ENCODE data around the gene PTGS2. TPM values are rescaled to one million over a fixed set of nuclear protein-coding genes. Genes with fewer than 3 reads are reported as not detected.

Gene PTGS2
- polyA plus RNA-seq (2012; ENCODE audit: insufficient read depth, insufficient read length, low read depth): not detected

DNA sequence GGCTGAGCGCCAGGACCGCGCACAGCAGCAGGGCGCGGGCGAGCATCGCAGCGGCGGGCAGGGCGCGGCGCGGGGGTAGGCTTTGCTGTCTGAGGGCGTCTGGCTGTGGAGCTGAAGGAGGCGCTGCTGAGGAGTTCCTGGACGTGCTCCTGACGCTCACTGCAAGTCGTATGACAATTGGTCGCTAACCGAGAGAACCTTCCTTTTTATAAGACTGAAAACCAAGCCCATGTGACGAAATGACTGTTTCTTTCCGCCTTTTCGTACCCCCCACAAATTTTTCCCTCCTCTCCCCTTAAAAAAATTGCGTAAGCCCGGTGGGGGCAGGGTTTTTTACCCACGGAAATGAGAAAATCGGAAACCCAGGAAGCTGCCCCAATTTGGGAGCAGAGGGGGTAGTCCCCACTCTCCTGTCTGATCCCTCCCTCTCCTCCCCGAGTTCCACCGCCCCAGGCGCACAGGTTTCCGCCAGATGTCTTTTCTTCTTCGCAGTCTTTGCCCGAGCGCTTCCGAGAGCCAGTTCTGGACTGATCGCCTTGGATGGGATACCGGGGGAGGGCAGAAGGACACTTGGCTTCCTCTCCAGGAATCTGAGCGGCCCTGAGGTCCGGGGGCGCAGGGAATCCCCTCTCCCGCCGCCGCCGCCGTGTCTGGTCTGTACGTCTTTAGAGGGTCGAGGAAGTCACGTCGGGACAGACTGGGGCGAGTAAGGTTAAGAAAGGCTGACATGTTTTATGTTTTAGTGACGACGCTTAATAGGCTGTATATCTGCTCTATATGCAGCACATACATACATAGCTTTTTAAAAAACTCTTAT lies at the start of gene PTGS2:
PTGS2 (minus strand) TSS at position 179 of the 817 bp plus-strand sequence; CDS start at position 46, 133 bp downstream.
- no peaks in the 10 kb centered on the region for H3K36me3 ChIP-seq
- DNase-seq: peak; percentile 43
- peak within 1 kb of the TSS; percentile 23 for H3K4me3 ChIP-seq (ENCODE audit: low read depth, low read length)
- peaks cover 35% of the 10 kb centered on the region for H3K27me3 ChIP-seq
- H3K9me3 ChIP-seq: no peaks in the 10 kb centered on the region
- H3K4me1 ChIP-seq: no peaks in the 10 kb centered on the region
- peak; percentile 23; the same call in 1 of the 2 replicates for TF ChIP-seq CTCF (IDR thresholded peaks at IDR 0.05; ENCODE audit: low read depth, low read length)

DNA sequence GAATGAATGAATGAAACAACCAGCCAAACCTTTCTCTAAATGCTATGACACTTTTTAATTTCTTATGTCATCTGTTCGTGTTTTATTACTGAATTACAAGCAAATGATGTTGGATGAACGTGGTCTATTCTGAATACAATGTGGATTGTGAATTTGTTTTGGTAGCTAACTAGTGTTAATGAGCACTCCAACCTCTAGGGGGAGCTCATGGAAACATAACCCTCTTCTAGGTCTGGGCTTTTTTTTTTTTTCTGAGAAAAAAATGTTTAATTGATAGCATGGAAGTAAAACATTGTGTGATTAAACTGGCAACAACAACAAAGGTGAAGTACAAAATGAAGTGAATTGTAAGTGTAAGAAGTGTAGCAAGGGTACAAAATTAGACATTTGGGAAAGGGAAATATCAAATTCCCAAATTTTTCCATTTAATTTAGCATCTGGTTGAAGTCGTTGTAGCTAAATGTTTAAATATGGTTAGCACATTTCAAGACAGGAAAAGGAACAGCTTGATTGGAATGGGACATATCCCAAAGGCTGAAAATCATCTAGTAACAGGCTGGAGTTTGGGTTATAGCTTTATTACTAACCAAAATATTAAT lies 42.6 kb upstream of the PTGS2 start:
- peak; percentile 45 for DNase-seq
- no peaks in the 10 kb centered on the region for H3K27me3 ChIP-seq
- H3K9me3 ChIP-seq: no peaks in the 10 kb centered on the region
- TF ChIP-seq CTCF (IDR thresholded peaks at IDR 0.05; ENCODE audit: low read depth, low read length): peak; percentile 77
- no peaks in the 10 kb centered on the region for H3K4me1 ChIP-seq
- no peak overlapping the region for H3K4me3 ChIP-seq (ENCODE audit: low read depth, low read length)
- H3K36me3 ChIP-seq: no peaks in the 10 kb centered on the region

DNA sequence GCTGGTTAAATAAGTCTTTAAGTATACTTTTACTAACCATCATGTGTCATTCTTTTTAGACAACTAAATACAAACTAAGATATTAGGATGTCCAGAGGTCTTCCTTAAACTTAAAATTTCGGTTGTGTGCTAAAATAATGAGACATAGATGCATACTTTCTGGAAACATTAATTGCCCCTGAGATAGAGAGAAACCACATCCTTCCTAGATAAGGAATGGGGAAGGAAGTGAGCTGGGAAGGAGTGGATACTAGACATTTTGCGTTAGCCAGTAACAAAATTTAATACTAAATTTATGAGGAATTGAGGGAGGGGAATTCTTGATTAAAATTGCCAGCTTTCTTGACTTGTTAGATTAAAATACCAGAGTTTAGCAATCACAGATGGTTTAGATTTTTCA lies 37.1 kb upstream of the PTGS2 start:
- Histone ChIP-seq H3K4me1 (no peaks in the 10 kb centered on the region), H3K27me3 (no peaks in the 10 kb centered on the region; the same call in 1 of the 2 replicates), H3K36me3 (no peaks in the 10 kb centered on the region), H3K9me3 (no peaks in the 10 kb centered on the region), H3K4me3 (ENCODE audit: low read depth, low read length) (no peak overlapping the region)
- no peak for DNase-seq
- TF ChIP-seq CTCF (IDR thresholded peaks at IDR 0.05; ENCODE audit: low read depth, low read length): no peak

GRCh38 chr1:186715887-186716809 lies 35.9 kb upstream of the PTGS2 start:
- H3K9me3 ChIP-seq: no peaks in the 10 kb centered on the region
- no peaks in the 10 kb centered on the region for H3K4me1 ChIP-seq
- DNase-seq: no peak
- no peak overlapping the region for H3K4me3 ChIP-seq (ENCODE audit: low read depth, low read length)
- no peaks in the 10 kb centered on the region; the same call in 1 of the 2 replicates for H3K27me3 ChIP-seq
- TF ChIP-seq CTCF (IDR thresholded peaks at IDR 0.05; ENCODE audit: low read depth, low read length): no peak
- no peaks in the 10 kb centered on the region for H3K36me3 ChIP-seq

DNA sequence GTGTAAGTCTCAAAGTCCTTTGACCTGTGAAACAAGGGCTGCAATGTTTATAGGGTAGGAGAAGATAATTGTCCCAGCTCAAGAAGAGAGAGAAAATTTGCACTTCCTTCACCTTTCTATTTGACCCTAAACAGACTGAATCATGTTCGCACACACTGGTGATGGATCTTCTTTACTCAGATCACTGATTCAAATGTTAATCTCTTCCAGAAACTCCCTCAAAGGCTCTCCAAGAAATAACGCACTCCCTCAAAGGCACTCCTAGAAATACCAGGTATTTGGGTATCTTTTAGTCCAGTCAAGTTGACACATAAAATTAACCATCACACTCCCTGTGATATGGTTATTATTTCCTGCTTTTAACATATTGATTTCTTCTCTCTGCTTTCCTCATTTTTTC lies 30.5 kb upstream of the PTGS2 start:
- Histone ChIP-seq H3K36me3 (no peaks in the 10 kb centered on the region), H3K27me3 (no peaks in the 10 kb centered on the region; the same call in 1 of the 2 replicates), H3K4me3 (ENCODE audit: low read depth, low read length) (no peak overlapping the region), H3K4me1 (no peaks in the 10 kb centered on the region), H3K9me3 (no peaks in the 10 kb centered on the region)
- TF ChIP-seq CTCF (IDR thresholded peaks at IDR 0.05; ENCODE audit: low read depth, low read length): no peak
- no peak for DNase-seq
